ENCODE data around the gene EZR. TPM values are rescaled to one million over a fixed set of nuclear protein-coding genes. Genes with fewer than 3 reads are reported as not detected.

Gene EZR
- total RNA-seq, 2 donors from 2014 or later: 257 to 424 TPM

GRCh38 chr6:158772851-158773371 is 46.3 kb downstream of the EZR start:
- Histone ChIP-seq H3K27me3 (no peaks in the 10 kb centered on the region), H3K4me1 (peaks cover 13% of the 10 kb centered on the region), H3K9me3 (no peaks in the 10 kb centered on the region), H3K9ac (ENCODE audit: low read depth in 2 of 2, low read length in 2 of 2) (peak overlapping the region in 1 of 2 donors; percentile 83), H3K27ac (peak overlapping the region; percentile 81), H3K36me3 (peaks cover 47% of the 10 kb centered on the region), H3K4me3 (no peak overlapping the region)
- no peak for TF ChIP-seq CTCF (IDR thresholded peaks at IDR 0.05)
- intact Hi-C loops (cut with DNase I): no loop called here
- peak; percentile 88 for DNase-seq

GRCh38 chr6:158772172-158772571 is 47.0 kb downstream of the EZR start:
- no peak overlapping the region for H3K4me3 ChIP-seq
- H3K36me3 ChIP-seq: peaks cover 42% of the 10 kb centered on the region
- peaks cover 13% of the 10 kb centered on the region for H3K4me1 ChIP-seq
- no peak for TF ChIP-seq CTCF (IDR thresholded peaks at IDR 0.05)
- DNase-seq: no peak
- intact Hi-C loops (cut with DNase I): no loop called here
- peak overlapping the region; percentile 81 for H3K27ac ChIP-seq
- peak overlapping the region in 1 of 2 donors; percentile 83 for H3K9ac ChIP-seq (ENCODE audit: low read depth in 2 of 2, low read length in 2 of 2)
- H3K9me3 ChIP-seq: no peaks in the 10 kb centered on the region
- H3K27me3 ChIP-seq: no peaks in the 10 kb centered on the region

- Histone ChIP-seq H3K27ac (no peak overlapping the region), H3K9me3 (no peaks in the 10 kb centered on the region), H3K9ac (ENCODE audit: low read depth in 2 of 2, low read length in 2 of 2) (peak overlapping the region in 1 of 2 donors; percentile 83), H3K27me3 (no peaks in the 10 kb centered on the region), H3K36me3 (peaks cover 42% of the 10 kb centered on the region), H3K4me3 (no peak overlapping the region), H3K4me1 (peaks cover 13% of the 10 kb centered on the region)
- intact Hi-C loops (cut with DNase I): no loop called here
- TF ChIP-seq CTCF (IDR thresholded peaks at IDR 0.05): no peak
- no peak for DNase-seq
Observed at GRCh38 chr6:158771399-158772152, 47.6 kb downstream of the EZR start.

GRCh38 chr6:158770533-158771330 is 48.4 kb downstream of the EZR start:
- Histone ChIP-seq H3K9ac (ENCODE audit: low read depth in 2 of 2, low read length in 2 of 2) (no peak overlapping the region), H3K9me3 (no peaks in the 10 kb centered on the region), H3K4me3 (no peak overlapping the region), H3K36me3 (peaks cover 42% of the 10 kb centered on the region), H3K27me3 (no peaks in the 10 kb centered on the region), H3K4me1 (peaks cover 13% of the 10 kb centered on the region), H3K27ac (no peak overlapping the region)
- no peak for TF ChIP-seq CTCF (IDR thresholded peaks at IDR 0.05)
- no peak for DNase-seq
- intact Hi-C loops (cut with DNase I): no loop called here

- Histone ChIP-seq H3K4me1 (peaks cover 13% of the 10 kb centered on the region), H3K9ac (ENCODE audit: low read depth in 2 of 2, low read length in 2 of 2) (no peak overlapping the region), H3K4me3 (no peak overlapping the region), H3K36me3 (peaks cover 42% of the 10 kb centered on the region), H3K27ac (no peak overlapping the region), H3K9me3 (no peaks in the 10 kb centered on the region), H3K27me3 (no peaks in the 10 kb centered on the region)
- intact Hi-C loops (cut with DNase I): no loop called here
- no peak for TF ChIP-seq CTCF (IDR thresholded peaks at IDR 0.05)
- DNase-seq: no peak
Observed at GRCh38 chr6:158769771-158770432, 49.3 kb downstream of the EZR start.

Data from colonic mucosa (tissue), 4 donors.